ENCODE results near the gene MAP4K4. TPM values are rescaled to one million over a fixed set of nuclear protein-coding genes. Genes with fewer than 3 reads are reported as not detected.

The MAP4K4 gene
- total and polyA plus RNA-seq, 8 donors, result 80.2 to 143 (median 129) TPM

- no peaks in the 10 kb centered on the region for H3K27me3 ChIP-seq
- H3K4me1 ChIP-seq, result peaks cover 0 to 28% of the 10 kb centered on the region in 2 donors
- intact Hi-C loops (cut with DNase I), result no loop called here
Observed at GRCh38 chr2:101899871-101900270, 202.4 kb downstream of the MAP4K4 start.

GRCh38 chr2:101900375-101900774, 202.9 kb downstream of the MAP4K4 start:
- Histone ChIP-seq H3K4me1 (peaks cover 0 to 28% of the 10 kb centered on the region in 2 donors), H3K27ac (peak overlapping the region in 1 of 2 donors; percentile 10), H3K4me3 (no peak overlapping the region), H3K36me3 (peaks cover 0 to 4% of the 10 kb centered on the region in 2 donors), H3K27me3 (no peaks in the 10 kb centered on the region), H3K9me3 (peaks cover 0 to 2% of the 10 kb centered on the region in 2 donors)
- no peak for TF ChIP-seq CTCF (IDR thresholded peaks at IDR 0.05)
- intact Hi-C loops (cut with DNase I), result no loop called here
- DNase-seq (no peak), ATAC-seq (no peak)

More at GRCh38 chr2:101899871-101900270, 202.4 kb downstream of the MAP4K4 start:
- Histone ChIP-seq H3K9me3 (peaks cover 0 to 2% of the 10 kb centered on the region in 2 donors), H3K4me3 (no peak overlapping the region), H3K36me3 (peaks cover 0 to 5% of the 10 kb centered on the region in 2 donors), H3K27ac (no peak overlapping the region)
- TF ChIP-seq CTCF (IDR thresholded peaks at IDR 0.05), result no peak
- DNase-seq, result no peak
- no peak for ATAC-seq

- H3K4me3 ChIP-seq, result no peak overlapping the region
- no peaks in the 10 kb centered on the region for H3K27me3 ChIP-seq
- DNase-seq, result no peak
- no peak for TF ChIP-seq CTCF (IDR thresholded peaks at IDR 0.05)
- peak overlapping the region in 1 of 2 donors; percentile 10 for H3K27ac ChIP-seq
- H3K9me3 ChIP-seq, result peaks cover 0 to 10% of the 10 kb centered on the region in 2 donors
- no peak for ATAC-seq
- H3K4me1 ChIP-seq, result peaks cover 0 to 23% of the 10 kb centered on the region in 2 donors
- H3K36me3 ChIP-seq, result no peaks in the 10 kb centered on the region
- intact Hi-C loops (cut with DNase I), result no loop called here
Observed at GRCh38 chr2:101901241-101901640, 203.7 kb downstream of the MAP4K4 start.

GRCh38 chr2:101902169-101902568, 204.7 kb downstream of the MAP4K4 start:
- TF ChIP-seq CTCF (IDR thresholded peaks at IDR 0.05), result no peak
- intact Hi-C loops (cut with DNase I), result no loop called here
- no peak overlapping the region for H3K4me3 ChIP-seq
- H3K9me3 ChIP-seq, result peaks cover 0 to 17% of the 10 kb centered on the region in 2 donors
- DNase-seq (no peak), ATAC-seq (no peak)
- no peak overlapping the region for H3K27ac ChIP-seq
- H3K36me3 ChIP-seq, result no peaks in the 10 kb centered on the region
- H3K27me3 ChIP-seq, result no peaks in the 10 kb centered on the region
- peaks cover 0 to 17% of the 10 kb centered on the region in 2 donors for H3K4me1 ChIP-seq

- Histone ChIP-seq H3K36me3 (no peaks in the 10 kb centered on the region), H3K4me1 (peaks cover 0 to 6% of the 10 kb centered on the region in 2 donors), H3K9me3 (peaks cover 0 to 29% of the 10 kb centered on the region in 2 donors), H3K27me3 (no peaks in the 10 kb centered on the region), H3K27ac (no peak overlapping the region), H3K4me3 (no peak overlapping the region)
- no peak for TF ChIP-seq CTCF (IDR thresholded peaks at IDR 0.05)
- DNase-seq (no peak), ATAC-seq (no peak)
- intact Hi-C loops (cut with DNase I), result no loop called here
Observed at GRCh38 chr2:101904916-101905315, 207.4 kb downstream of the MAP4K4 start.

Data from left lung (tissue), 10 donors.